IMR-90 (cell line): ENCODE results near the gene ARRB1. TPM values are rescaled to one million over a fixed set of nuclear protein-coding genes. Genes with fewer than 3 reads are reported as not detected.
"Not testable (repeated sequence)": the region's sequence is repeated elsewhere in the genome, so short reads cannot be mapped to it uniquely, and the experiment has no call there.

Experiments used
- ATAC-seq: fragments of 200-7000 bp; cut with Tn5 transposase; 2 replicates; pipeline ENCODE4 v1.9.1; 2020; ENCODE audit warnings: low read depth, mild to moderate bottlenecking, moderate library complexity
- BruUV-seq: library from RNA; stranded (reverse); fragments of 400-500 nt; replicated peaks from 2 replicates; lab custom pipeline; 2021; lab: Mats Ljungman, UMichigan
- CTCF ChIA-PET: fragments of 300-600 bp; formaldehyde crosslinking; extraction: SDS; loops from one replicate; lab custom pipeline; 2021; ENCODE audit warnings: antibody characterized with exemption; lab: Yijun Ruan, JAX
- POLR2A ChIA-PET: fragments of 300-600 bp; sonication (Branson Sonifier 250); formaldehyde crosslinking; loops from one replicate; lab custom pipeline; 2022; ENCODE audit warnings: antibody characterized with exemption; ENCODE audit not compliant: unreplicated experiment; lab: Charles Lee
- DNase-seq: peaks from one replicate; pipeline ENCODE4 v3.0.0; 2013
- H2AFZ ChIP-seq: replicated peaks from 2 replicates; pipeline ENCODE3; 2013; ENCODE audit warnings: low read length, mild to moderate bottlenecking; ENCODE audit not compliant: poor library complexity
- H2AK5ac ChIP-seq: 2 replicates; pipeline ENCODE4 v1.6.1; 2013; ENCODE audit warnings: low read depth, low read length, inconsistent platforms
- H2AK9ac ChIP-seq: replicated peaks from 2 replicates; pipeline ENCODE3; 2013; ENCODE audit warnings: mild to moderate bottlenecking, low read depth, low read length, moderate library complexity; ENCODE audit not compliant: poor library complexity
- H2BK120ac ChIP-seq: 2 replicates; pipeline ENCODE4 v1.6.1; 2013; ENCODE audit warnings: low read depth, low read length, inconsistent platforms
- H2BK15ac ChIP-seq: 3 replicates; pipeline ENCODE4 v1.6.1; 2013; ENCODE audit warnings: low read depth, low read length, inconsistent platforms
- H2BK20ac ChIP-seq: 2 replicates; pipeline ENCODE4 v1.6.1; 2013; ENCODE audit warnings: low read depth, mild to moderate bottlenecking, inconsistent platforms, low read length, moderate library complexity
- H2BK5ac ChIP-seq: 2 replicates; pipeline ENCODE4 v1.6.1; 2013; ENCODE audit warnings: mild to moderate bottlenecking, low read depth, low read length, inconsistent platforms; ENCODE audit not compliant: poor library complexity, severe bottlenecking
- H3K14ac ChIP-seq: replicated peaks from 2 replicates; pipeline ENCODE4 v1.6.1; 2013; ENCODE audit warnings: low read depth, low read length, inconsistent platforms
- H3K18ac ChIP-seq: 2 replicates; pipeline ENCODE4 v1.6.1; 2013; ENCODE audit warnings: low read depth, low read length, control low read depth
- H3K23ac ChIP-seq: 2 replicates; pipeline ENCODE4 v1.6.1; 2013; ENCODE audit warnings: low read depth, low read length, inconsistent platforms
- H3K27ac ChIP-seq: 2 replicates; pipeline ENCODE4 v1.5.1; 2013; ENCODE audit warnings: mild to moderate bottlenecking, control low read depth, low read length; ENCODE audit not compliant: insufficient read depth
- H3K27me3 ChIP-seq: 2 replicates; pipeline ENCODE4 v1.6.1; 2013; ENCODE audit warnings: low read length; ENCODE audit not compliant: control insufficient read depth, insufficient read depth
- H3K36me3 ChIP-seq: 2 replicates; pipeline ENCODE4 v1.6.1; 2013; ENCODE audit warnings: low read length, mixed read lengths; ENCODE audit not compliant: control insufficient read depth, insufficient read depth
- H3K4ac ChIP-seq: 2 replicates; pipeline ENCODE4 v1.6.1; 2013; ENCODE audit warnings: low read depth, low read length, inconsistent platforms
- H3K4me1 ChIP-seq: 2 replicates; pipeline ENCODE4 v1.6.1; 2013; ENCODE audit warnings: low read length, mixed read lengths; ENCODE audit not compliant: control insufficient read depth, insufficient read depth
- H3K4me2 ChIP-seq: 2 replicates; pipeline ENCODE4 v1.6.1; 2013; ENCODE audit warnings: low read depth, mild to moderate bottlenecking, control low read depth, low read length, moderate library complexity
- H3K4me3 ChIP-seq: 2 replicates; pipeline ENCODE4 v1.5.1; 2013; ENCODE audit warnings: low read depth, mild to moderate bottlenecking, control low read depth, low read length, moderate library complexity; ENCODE audit not compliant: insufficient read depth
- H3K56ac ChIP-seq: 2 replicates; pipeline ENCODE4 v1.6.1; 2013; ENCODE audit warnings: low read length, inconsistent platforms; ENCODE audit not compliant: insufficient read depth; ENCODE audit errors: extremely low read depth
- H3K79me1 ChIP-seq, 2 experiments: 2 replicates each; pipeline ENCODE4 v1.6.1; 2013; ENCODE audit warnings: low read length in 2 of 2, inconsistent platforms in 1 of 2, low read depth in 1 of 2
- H3K9ac ChIP-seq: 2 replicates; pipeline ENCODE4 v1.6.1; 2013; ENCODE audit warnings: low read depth, low read length, control low read depth
- H3K9me1 ChIP-seq: 2 replicates; pipeline ENCODE4 v1.6.1; 2013; ENCODE audit warnings: low read length, inconsistent platforms; ENCODE audit not compliant: insufficient read depth
- H3K9me3 ChIP-seq: 2 replicates; pipeline ENCODE4 v1.6.1; 2013; ENCODE audit warnings: low read length; ENCODE audit not compliant: control insufficient read depth, insufficient read depth
- H4K20me1 ChIP-seq: 2 replicates; pipeline ENCODE4 v1.6.1; 2013; ENCODE audit warnings: low read length, inconsistent platforms; ENCODE audit not compliant: insufficient read depth
- H4K5ac ChIP-seq: 2 replicates; pipeline ENCODE4 v1.6.1; 2013; ENCODE audit warnings: mild to moderate bottlenecking, low read depth, low read length, control low read depth
- H4K8ac ChIP-seq, 2 experiments: 2 replicates each; pipeline ENCODE4 v1.6.1; 2013; ENCODE audit warnings: low read depth in 2 of 2, low read length in 2 of 2, control low read depth in 1 of 2, inconsistent platforms in 1 of 2
- H4K91ac ChIP-seq: 2 replicates; pipeline ENCODE4 v1.6.1; 2013; ENCODE audit warnings: low read depth, low read length, inconsistent platforms; ENCODE audit not compliant: insufficient read depth
- CEBPB ChIP-seq: IDR thresholded peaks from 2 replicates; pipeline ENCODE4 v1.6.1; 2012; ENCODE audit warnings: low read depth, low read length, improper control_type of control experiment
- FOS ChIP-seq: fragments of 150-350 bp; IDR thresholded peaks from 2 replicates; pipeline ENCODE4 v1.6.1; 2016; ENCODE audit warnings: low read depth, low read length
- MAZ ChIP-seq: IDR thresholded peaks from 2 replicates; pipeline ENCODE4 v1.6.1; 2012; ENCODE audit warnings: low read depth, mild to moderate bottlenecking, low read length, improper control_type of control experiment, moderate library complexity, borderline replicate concordance
- WGBS, 2 experiments: methylation state at CpG; one replicate each; pipeline versions ENCODE4 v1.1.5 to v1.1.7; 2013; ENCODE audit warnings: missing lambda C conversion rate in 2 of 2; ENCODE audit not compliant: insufficient read length in 1 of 2; ENCODE audit errors: extremely low coverage in 2 of 2; 5-methylcytosine and 5-hydroxymethylcytosine counted together
- dilution Hi-C: fragments of 300-500 bp; cut with HindIII; formaldehyde crosslinking; loops from one replicate; pipeline ENCODE4 v1.14.3; 2018; ENCODE audit warnings: low sequenced_read_pairs; ENCODE audit not compliant: unreplicated experiment
- in situ Hi-C: fragments of 300-500 bp; cut with MboI; formaldehyde crosslinking; loops from 3 replicates; pipeline ENCODE4 v1.14.3; 2019; ENCODE audit warnings: low sequenced_read_pairs, inconsistent platforms, mixed read lengths
- intact Hi-C: fragments of 100-400 bp; cut with micrococcal nuclease; formaldehyde crosslinking; loops from 2 replicates; pipeline ENCODE4 v1.10.0; 2022
- polyA plus RNA-seq, 3 experiments: library from polyadenylated mRNA; depleted of rRNA; stranded (reverse); fragments of >200 nt; gene quantifications; 2 replicates each; pipeline ENCODE4 v1.2.3, GENCODE V29; 2012; ENCODE audit warnings: low replicate concordance in 1 of 3
- total RNA-seq: library from RNA; depleted of rRNA; stranded (reverse); fragments of >200 nt; gene quantifications from 2 replicates; pipeline ENCODE4 v1.2.3, GENCODE V29; 2012
- TF ChIP-seq, protein P1 (sequence below): fragments of 150-350 bp; IDR thresholded peaks from 2 replicates; pipeline ENCODE4 v1.6.1; 2017; ENCODE audit warnings: mild to moderate bottlenecking, antibody characterized with exemption, low read length, low read depth

ARRB1 gene
- total and polyA plus RNA-seq, 2 of the 4 experiments (the other 2 are of a cell fraction) = 11.0 to 17.4 TPM

DNA sequence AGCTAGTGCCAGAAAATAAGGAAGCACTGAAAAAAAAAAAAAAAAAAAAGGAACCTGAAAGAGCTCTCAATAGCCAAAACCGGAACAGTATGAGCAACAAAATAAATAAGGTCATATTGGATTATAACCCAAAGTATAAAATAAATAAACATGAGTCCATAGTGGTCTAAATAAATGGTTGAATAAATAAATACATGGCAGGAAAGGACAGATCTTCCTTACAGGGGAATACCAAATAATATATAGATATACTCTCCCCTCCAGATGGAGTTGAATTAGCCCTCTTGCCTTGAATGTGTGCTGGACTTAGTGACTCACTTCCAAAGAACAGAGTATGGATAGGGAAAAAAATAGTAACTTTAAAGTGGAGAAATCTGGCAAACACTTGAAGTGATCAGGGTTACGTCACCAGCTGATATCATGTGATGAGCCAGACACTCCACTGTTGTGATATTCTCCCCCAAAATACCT, 14.3 kb upstream of the ARRB1 start:
- ChIA-PET POLR2A (interaction anchor here (0.6 kb wide), 1 partner anchor 63 kb away, joined by 5 read pairs; no protein-coding TSS in a partner anchor), CTCF (no interaction called here)
- Histone ChIP-seq H4K91ac (no peak overlapping the region), H2BK20ac (no peak overlapping the region), H4K5ac (no peak overlapping the region), H3K23ac (no peak overlapping the region), H3K27ac (no peak overlapping the region), H2AFZ (no peak overlapping the region), H3K18ac (no peak overlapping the region), H4K20me1 (no peaks in the 10 kb centered on the region), H3K14ac (no peak overlapping the region), H3K4ac (no peak overlapping the region), H4K8ac (no peak overlapping the region), H3K9ac (no peak overlapping the region), H3K79me1 (no peaks in the 10 kb centered on the region), H3K36me3 (no peaks in the 10 kb centered on the region), H3K4me3 (no peak overlapping the region), H3K9me1 (no peaks in the 10 kb centered on the region), H2BK15ac (no peak overlapping the region; the same call in 2 of the 3 replicates), H2BK5ac (no peak overlapping the region), H2AK5ac (no peak overlapping the region), H3K27me3 (peaks cover 16% of the 10 kb centered on the region), H2AK9ac (no peak overlapping the region), H3K4me1 (peaks cover 4% of the 10 kb centered on the region; the same call in 1 of the 2 replicates), H3K56ac (no peak overlapping the region), H3K4me2 (no peak overlapping the region), H3K9me3 (peaks cover 12% of the 10 kb centered on the region), H2BK120ac (no peak overlapping the region)
- dilution Hi-C loops (no loop called here), intact Hi-C loops (no loop called here), in situ Hi-C loops (no loop called here)
- DNase-seq (peak; percentile 84), ATAC-seq (peak; percentile 85)
- no TSS peak for BruUV-seq
- no CpG with 5 or more reads among the region's 2 CpGs for WGBS, 2 experiments
- TF ChIP-seq MAZ (no peak), CEBPB (peak; percentile 70), FOS (peak; percentile 9; the same call in 1 of the 2 replicates)
- TF ChIP-seq, protein P1, sequence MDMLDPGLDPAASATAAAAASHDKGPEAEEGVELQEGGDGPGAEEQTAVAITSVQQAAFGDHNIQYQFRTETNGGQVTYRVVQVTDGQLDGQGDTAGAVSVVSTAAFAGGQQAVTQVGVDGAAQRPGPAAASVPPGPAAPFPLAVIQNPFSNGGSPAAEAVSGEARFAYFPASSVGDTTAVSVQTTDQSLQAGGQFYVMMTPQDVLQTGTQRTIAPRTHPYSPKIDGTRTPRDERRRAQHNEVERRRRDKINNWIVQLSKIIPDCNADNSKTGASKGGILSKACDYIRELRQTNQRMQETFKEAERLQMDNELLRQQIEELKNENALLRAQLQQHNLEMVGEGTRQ = peak; percentile 53

DNA sequence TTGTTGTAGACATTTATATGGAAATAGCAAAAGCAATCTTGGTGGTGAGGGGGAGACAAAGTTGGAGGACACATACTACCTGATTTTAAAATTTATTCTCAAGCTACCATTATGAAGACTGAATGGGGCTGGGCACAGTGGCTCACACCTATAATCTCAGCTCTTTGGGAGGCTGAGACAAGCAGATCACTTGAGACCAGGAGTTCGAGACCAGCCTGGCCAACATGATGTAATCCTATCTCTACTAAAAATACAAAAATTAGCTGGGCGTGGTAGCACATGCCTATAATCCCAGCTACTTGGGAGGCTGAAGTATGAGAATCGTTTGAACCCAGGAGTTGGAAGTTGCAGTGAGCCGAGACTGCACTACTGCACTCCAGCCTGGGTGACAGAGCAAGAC, 10.8 kb upstream of the ARRB1 start:
- H3K23ac ChIP-seq, H3K36me3 ChIP-seq, H4K5ac ChIP-seq, H2AK9ac ChIP-seq, H3K4me3 ChIP-seq, H3K4ac ChIP-seq, H3K9ac ChIP-seq, H4K20me1 ChIP-seq, intact Hi-C loops, H3K14ac ChIP-seq, H3K4me1 ChIP-seq, BruUV-seq, H2BK5ac ChIP-seq, H3K79me1 ChIP-seq, H3K9me3 ChIP-seq, H3K18ac ChIP-seq, H3K4me2 ChIP-seq, H3K56ac ChIP-seq, POLR2A ChIA-PET, H2BK20ac ChIP-seq, H2BK15ac ChIP-seq, dilution Hi-C loops, ATAC-seq, H2AFZ ChIP-seq, H4K8ac ChIP-seq, H2AK5ac ChIP-seq, H4K91ac ChIP-seq, DNase-seq, H2BK120ac ChIP-seq, H3K27ac ChIP-seq, H3K9me1 ChIP-seq, in situ Hi-C loops: not testable (repeated sequence)
- no CpG with 5 or more reads among the region's 4 CpGs for WGBS, 2 experiments
- CTCF ChIA-PET = interaction anchor here (1.1 to 1.8 kb wide), 3 partner anchors 11 to 82 kb away, joined by 3 to 4 read pairs (median 4); partner anchors contain the start of gene ARRB1
- peaks cover 14% of the 10 kb centered on the region for H3K27me3 ChIP-seq
